CD4-positive, alpha-beta T cell treated with Interleukin-1 beta for 1 hour (primary cell): Measurements from ENCODE around the gene FNTB.
A peak's percentile ranks its signal among the peaks of the same experiment; 100 is the strongest.

Source experiments
- DNase-seq, 2 donors: peaks; one replicate each; pipeline ENCODE4 v3.0.0-alpha.2; 2020 to 2022

FNTB gene, protein sequence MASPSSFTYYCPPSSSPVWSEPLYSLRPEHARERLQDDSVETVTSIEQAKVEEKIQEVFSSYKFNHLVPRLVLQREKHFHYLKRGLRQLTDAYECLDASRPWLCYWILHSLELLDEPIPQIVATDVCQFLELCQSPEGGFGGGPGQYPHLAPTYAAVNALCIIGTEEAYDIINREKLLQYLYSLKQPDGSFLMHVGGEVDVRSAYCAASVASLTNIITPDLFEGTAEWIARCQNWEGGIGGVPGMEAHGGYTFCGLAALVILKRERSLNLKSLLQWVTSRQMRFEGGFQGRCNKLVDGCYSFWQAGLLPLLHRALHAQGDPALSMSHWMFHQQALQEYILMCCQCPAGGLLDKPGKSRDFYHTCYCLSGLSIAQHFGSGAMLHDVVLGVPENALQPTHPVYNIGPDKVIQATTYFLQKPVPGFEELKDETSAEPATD

DNA sequence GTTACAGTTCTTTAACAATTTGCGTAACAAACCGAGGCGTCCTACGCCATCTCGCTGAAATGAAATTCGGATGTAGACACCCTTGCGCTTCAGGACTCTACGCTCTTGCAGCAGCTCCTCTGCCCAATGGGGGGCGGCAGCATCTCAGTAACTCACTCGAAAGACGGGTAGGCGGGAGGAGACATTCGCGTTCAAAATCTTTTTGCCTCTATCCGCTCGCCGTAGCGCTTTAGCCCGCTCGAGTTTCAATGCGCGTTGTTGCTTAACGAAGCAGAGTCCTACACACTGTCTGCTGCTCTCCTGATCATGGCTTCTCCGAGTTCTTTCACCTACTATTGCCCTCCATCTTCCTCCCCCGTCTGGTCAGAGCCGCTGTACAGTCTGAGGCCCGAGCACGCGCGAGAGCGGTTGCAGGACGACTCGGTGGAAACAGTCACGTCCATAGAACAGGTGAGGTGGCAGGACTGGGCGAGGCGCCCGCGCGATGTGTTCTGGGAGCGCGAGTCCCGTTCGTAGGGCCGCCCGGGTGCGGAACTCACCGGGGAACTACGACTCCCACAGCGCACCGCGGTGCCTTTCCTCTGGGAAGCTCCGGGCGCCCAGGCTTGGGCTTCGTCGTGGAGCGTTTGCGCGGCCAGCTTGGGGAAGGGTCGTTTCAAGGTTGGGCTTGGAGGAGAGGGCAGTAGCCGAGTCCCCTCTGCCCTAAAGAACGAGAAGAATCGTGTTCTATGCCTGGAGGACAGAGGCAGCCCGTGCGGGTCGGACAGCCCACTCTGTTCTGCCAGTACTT, at the start of gene FNTB:
FNTB (plus strand) TSS at position 248 of the 790 bp plus-strand sequence; CDS start at position 307, 59 bp downstream.
- peak; percentile 93 to 94 for DNase-seq

DNA sequence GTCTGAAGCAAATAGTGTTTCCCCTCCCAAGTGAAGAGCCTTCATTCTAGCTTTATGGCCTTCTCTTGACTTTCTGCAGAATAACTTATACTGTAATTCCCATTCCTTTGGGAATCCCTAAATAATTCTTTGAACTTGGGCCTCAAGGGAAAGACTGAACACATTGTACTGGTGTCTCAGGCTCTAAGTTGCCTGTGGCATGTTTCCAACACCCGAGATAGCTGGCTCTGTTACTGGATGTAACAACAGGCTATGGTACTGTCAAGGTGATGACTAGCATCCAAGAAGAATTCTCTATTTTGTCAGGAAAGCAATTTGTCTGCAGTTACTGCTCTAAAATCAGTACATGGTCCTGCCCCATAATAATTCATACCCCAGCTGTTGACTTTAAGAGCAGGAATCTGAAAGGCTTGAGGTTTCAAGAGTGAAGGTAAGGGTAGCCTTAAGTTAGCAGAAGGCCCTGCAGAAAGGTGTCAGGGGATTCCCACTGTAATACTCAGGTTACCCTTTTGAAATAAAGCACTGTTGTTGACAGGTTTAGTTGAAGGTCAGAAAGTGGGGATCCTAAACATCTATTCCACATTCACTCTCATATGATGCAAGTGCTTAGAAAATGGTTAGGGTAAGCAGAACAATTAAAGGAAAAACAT, 49.4 kb upstream of the FNTB start:
- DNase-seq, result no peak

DNA sequence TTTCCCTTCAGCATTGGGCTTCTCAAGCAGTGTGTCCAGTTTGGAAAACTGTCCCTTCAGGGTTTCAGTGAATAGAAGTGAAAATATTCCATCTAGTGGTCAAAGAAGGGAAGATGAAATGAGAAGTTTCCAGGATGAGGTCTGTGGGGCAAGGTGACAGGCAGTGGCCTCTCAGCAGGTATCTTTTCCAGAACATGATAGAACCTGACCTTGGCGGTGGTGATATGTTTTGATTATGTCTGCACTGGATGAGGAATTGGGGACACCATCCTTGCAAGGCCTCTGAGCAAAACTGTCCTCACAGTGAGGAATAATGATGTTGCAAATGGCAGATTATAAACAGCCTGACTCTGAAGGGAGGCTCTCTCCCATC, 48.9 kb upstream of the FNTB start:
- DNase-seq, result no peak

DNA sequence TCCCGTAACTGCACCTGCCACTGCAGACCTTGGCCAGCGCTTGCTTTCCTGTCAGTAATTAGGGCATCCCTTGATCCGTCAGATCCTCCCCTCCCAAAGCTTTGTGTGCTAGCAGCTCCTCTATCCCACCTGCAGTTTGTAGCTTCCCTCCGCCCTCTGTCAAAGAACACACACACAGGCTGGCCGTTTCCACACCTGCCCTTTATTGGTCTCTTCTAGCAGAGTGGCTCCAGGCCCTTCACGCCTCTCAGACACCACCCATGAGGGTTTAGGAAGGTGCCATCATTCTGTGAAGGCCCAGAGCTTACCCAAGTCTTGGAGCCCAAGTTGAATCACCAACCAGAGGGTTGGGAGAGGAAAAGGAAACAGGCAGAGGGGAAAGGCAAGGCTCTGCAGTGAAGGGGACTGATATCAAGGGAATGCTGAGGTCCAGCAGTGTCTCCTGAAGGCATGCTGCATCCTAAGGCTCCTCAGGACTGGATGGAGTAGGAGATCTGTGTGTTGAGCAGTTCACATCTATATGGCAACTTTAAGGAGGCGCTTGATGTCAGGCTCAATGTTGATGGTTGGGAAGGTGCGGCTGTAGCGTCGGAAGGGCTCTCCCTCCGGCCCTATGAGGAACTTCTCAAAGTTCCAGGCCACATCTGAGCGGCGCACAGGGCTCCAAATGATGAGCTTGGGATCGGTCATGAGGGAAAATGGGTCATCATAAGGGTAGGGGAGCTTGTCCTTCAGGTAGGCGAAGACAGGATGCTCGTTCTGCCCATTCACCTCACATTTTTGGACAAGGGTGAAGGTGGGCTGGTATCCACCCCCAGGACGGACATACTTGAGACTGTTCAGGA, 47.5 kb upstream of the FNTB start:
- no peak for DNase-seq

DNA sequence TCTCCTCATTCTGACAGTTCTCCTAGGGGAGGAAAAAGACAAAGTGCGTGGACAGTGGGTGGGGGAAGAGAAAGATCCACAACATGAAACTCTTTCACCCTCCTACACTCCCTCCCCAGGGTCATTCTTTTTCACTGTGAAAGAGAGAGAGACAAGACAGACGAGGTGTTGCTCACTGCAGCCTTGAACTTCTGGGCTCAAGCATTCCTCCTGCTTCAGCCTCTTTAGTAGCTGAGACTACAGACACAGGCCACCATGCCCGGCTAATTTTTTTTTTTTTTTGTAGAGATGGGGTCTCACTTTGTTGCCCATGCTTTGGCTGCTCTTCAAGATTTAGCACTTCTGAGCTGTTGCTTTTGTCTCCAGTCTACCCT, 46.9 kb upstream of the FNTB start:
- no peak for DNase-seq

DNA sequence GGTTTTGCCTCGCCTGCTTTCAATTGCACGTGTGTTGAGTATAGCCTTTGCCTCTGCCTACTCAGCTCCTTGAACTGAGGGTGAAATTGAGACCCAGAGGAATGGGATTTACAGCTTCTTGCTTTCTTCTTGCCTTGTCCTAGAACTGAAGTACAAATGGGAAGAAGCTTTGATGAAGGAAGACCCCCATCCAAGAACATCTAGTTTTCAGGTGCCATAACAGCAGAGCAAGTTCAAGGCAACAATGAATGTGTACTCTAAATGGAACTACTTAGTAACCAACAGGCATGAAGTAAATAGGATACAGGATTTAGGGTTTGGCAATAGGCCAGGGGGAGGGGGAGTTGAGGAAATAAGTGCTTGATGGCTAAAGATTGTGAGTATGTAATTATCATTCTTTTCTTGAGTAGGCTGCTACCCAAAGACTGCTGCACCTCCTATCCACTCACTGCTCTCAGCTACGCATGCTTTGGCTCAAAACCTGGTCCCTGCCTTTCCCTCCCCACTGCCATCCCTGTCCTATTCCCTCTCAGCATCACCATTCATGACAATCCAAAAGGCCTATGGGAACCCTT, 46.3 kb upstream of the FNTB start:
- DNase-seq, result no peak

DNA sequence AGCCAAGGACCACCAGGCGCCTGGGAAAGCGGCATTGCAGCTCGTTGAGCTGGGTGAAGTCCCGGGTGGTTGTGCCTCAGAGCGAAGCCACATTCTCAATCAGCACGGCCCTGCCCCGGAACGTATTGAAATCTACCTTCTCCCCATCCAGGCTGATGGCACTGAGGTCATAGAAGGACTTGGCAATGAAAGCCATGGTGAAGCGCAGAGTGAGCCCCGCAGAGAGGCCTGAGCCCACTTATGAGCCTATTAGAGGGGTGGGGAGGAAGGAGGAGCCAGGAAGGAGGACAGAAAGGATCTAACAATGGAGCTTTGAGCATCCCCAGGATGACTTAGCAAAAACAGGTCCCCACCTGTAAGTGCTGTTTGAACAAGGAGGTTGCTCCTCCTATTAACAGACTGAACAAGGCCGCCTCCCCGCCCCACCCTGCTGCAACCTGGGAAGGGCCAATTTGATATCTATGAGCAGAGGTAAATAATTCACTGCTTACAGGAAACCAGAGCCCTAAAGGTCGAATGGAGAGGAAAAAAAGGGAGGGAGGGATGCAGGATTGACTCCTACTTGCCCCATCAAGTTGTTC, 44.1 kb upstream of the FNTB start, which contains the start of gene GPX2:
GPX2 (minus strand) TSS at position 215 of the 581 bp plus-strand sequence; CDS start at position 196, 19 bp downstream.
- no peak for DNase-seq

DNA sequence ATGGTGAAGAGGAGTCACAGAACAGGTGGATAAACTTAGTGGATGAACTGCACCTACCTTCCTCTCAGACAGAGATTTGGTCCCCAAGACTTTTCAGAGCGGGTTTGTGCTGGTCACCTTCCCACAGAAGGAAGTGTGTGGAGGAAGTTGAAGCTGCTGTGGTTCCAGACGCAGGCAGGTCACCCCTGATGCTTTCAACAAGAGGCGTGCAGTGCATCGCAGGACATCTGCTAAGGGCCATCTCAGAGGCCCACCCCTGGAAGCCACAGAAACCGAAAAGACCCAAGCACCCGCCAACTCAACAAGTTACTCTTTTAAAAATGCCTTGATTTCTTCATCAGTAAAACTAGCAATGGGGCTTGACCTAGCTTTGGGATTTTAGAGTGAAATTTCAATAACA, 43.1 kb upstream of the FNTB start:
- no peak for DNase-seq

DNA sequence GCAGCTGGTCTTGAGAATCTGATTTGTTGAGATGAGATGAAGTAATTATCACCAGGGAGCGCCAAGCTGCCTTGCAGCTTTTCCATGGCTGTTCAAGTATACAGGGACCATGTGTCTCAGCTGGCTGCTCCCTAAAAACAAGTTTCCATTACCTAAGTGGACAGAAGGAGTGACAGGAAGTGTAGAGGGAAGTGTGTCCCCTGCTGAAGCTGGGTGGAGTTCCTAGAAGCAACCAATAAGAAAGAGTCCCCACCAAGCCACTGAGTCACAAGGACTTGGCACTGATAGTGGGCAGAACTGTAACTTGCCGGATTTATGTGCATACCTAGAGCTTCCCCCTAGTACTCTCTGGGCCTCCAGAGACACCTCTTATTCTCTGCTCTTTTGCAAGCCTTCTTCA, 42.7 kb upstream of the FNTB start:
- DNase-seq, result no peak

DNA sequence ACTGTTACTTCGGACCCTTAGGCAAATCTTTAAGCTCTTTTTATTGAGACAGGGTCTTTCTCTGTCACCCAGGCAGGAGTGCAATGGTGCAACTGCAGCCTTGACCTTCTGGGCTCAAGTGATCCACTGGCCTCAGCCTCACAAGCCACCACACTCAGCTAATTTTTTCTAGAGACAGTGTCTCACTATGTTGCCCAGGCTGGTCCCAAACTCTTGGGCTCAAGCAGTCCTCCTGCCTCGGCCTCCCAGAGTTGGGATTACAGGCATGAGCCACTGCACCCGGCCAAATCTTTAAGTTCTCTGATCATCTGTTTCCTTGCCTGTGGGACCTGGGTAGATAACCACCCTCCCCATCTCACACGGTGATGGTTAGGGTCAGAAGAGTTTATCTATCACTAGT, 41.8 kb upstream of the FNTB start:
- no peak for DNase-seq

DNA sequence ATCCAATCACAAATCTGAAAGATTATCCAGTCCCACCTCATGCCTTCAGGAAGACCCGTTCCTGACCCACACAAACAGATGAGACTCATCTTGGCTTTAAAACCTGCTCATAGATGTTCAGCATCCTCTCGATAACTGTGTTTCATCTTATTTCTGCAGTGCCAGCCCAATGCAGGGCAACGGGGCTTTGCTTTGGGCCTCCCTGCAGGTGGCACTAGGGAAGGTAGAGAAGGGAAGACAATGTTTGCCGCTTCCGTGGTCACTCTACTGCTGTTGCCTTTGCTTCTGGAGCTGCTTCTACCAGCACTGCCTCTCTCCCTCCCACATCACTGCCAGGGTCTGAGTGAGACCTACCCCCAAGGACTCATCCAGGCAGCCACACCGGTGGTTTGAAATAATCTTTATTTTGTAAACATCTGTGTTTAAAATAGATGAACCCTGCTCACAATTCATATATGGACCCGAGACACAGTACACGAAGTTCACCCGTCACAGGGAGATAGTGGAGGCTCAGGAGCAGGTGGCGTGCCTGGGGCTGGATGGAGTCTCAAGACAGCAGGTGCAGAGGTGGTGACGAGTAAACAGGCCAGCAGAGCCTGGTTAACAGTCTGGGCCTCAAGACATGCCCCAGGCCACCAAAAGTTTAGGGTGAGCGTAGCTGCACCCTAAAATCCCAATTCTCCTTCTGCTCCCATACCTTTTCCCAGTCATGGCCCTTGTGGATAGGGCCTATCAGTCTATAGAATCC, 41.1 kb upstream of the FNTB start:
- no peak for DNase-seq

DNA sequence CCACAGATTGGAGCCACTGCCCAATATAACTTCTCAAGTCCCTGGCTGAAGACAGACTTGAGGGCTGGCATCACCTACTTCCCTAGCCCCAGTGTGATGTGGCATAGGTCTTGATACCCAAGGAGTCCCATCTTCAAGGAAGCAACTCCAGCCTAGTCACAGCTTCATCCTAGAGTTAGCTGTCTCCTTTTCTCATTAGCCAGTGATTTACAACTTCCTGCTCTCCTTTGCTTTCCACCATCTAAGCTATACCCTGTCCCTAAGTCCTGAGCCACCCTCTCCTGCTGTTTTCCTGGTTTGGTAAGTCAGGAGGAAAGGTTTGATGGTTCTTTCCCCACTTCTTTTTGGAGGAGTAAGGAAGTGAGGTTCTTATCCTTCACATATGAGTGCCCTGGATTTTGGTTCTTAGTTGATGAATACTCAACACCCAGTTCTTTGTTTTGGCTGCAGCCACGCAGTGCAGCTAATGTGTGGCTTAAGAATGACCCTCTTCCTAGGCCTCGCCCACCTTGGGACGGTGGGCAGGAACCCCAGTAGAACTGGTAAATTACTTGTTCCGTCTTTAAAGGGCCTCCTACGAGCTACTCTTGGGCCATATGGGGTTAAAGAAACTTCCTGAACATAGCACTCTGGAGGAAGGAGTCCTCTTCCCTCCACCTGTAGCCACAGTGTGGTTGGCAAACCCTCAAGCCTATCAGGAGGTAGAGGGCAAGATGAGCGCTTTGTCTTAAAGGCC, 40.2 kb upstream of the FNTB start:
- DNase-seq, result no peak

DNA sequence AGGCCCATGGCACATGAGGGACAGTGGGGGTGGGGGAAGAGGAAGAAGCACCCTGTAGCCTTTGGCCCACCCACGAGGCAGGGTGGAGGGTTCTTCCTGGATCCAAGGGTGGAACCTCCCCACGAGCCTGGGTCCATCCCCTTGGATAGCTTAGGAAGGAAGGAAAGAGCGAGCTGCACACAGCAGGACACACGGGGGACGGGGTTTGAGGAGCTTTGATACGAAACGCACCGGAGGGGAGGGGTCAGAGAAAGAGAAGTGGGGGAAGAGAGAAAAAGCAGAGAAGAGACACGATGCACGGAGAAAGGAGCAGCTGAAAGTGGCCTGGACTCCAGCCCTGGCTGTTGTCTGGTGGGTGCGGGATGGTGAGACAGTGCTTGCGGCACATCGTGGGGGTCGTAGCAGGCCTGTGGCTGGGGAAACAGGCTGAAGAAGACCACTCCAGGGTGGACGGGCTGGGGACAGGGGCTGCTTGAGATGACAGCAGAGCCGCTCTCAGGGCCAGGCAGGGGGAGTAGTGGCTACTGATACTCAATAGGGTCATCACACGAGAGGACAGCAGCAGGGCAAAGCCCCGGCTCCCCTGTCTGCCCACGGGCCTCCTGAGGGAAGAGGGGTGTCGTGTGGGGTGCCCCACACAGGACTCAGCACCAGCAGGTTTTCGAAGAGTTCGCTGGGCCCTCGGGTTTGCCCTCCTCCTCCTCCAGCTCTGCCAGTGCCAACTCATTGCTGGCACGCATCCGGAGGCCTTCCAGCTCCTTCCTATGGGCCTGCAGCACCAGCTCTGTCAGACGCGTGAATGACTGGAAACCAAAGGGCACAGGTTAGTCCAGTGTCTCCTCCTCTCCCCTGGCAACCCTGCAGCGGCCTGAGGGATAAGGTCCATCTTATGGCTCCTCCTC, 38.7 kb upstream of the FNTB start:
- DNase-seq, result no peak

DNA sequence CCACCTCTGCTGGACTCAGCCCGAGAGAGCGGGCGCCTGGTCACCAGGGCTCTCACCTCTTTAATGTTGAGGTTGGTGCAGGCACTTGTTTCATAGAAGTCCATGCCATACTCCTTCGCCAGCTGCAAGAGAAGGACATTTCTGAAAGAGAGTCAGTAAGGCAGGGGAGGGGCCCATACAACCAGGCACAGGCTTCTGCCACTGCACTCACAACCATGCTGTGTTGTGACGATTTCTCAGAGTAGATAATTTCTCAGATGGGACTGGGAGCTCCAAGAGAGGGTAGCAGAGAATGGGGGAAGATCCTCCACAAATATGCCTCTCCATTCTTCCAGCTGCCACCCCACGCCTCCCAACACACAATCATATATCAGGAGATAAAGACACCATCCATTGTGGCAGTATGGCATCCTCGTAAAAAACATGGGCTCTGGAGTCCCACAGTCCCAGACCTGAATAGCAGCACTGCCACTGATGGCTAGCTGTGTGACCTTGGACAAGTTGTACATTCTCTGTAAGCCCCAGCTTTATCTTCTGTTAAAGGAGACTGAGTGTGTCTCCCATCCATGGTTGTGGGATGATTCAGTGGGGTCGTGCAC, 38.0 kb upstream of the FNTB start:
- DNase-seq, result no peak

DNA sequence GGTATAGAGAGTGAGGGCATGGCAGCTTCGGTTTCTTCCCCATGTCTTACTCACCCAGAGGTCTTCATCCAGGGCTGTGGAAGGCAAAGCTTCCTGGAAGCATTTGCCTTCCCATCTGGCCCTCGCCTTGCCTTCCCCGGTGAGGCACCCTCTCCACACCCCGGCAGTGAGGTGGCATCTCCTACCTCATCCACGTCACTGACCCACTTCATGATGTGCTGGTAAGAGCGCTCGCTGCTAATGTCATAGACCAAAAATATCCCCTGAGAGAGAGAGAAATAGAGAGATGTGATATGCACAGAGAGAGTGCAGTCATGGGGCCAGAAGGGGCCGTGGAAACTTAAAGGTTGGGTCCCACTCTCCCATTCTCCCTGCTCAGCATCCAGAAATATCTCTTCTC, 35.8 kb upstream of the FNTB start:
- DNase-seq, result no peak

DNA sequence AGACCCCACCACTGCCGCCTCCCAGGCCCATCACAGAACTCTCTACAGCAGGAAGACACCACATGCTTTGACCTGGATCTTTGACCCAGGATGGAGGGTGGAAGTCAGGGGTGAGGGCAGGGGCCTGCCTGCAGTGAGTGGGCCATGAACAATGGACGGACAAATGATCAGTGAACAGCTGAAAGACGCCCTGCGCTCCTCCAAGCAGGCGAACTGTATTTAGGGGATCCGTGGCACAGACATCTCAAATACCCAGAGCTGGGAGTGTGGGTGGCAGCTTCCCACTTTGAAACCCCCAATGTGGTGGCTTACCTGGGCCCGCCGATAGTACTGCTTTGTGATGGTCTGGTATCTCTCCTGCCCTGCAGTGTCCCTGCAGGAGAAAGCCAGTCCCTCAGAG, 35.4 kb upstream of the FNTB start:
- DNase-seq, result no peak

DNA sequence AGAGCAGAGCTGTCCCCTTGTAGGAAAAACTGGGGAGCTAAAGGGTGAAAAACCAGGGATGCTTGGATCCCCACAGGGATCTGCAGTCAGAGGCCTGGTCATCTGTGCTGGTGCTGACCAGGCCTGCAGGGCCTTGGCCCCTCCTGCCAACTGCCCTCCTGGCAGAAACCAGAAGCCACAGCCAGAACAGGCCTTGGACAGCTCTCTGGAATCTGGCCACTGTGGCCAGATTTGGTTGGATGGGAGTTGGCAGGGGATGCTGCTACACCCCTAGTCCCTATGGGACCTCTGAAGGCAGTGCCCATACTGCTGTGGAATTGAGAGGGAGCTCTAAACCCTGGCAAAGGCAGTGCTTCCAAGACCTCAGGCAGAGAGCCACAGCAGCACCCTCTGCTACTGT, 35.0 kb upstream of the FNTB start:
- DNase-seq, result no peak

DNA sequence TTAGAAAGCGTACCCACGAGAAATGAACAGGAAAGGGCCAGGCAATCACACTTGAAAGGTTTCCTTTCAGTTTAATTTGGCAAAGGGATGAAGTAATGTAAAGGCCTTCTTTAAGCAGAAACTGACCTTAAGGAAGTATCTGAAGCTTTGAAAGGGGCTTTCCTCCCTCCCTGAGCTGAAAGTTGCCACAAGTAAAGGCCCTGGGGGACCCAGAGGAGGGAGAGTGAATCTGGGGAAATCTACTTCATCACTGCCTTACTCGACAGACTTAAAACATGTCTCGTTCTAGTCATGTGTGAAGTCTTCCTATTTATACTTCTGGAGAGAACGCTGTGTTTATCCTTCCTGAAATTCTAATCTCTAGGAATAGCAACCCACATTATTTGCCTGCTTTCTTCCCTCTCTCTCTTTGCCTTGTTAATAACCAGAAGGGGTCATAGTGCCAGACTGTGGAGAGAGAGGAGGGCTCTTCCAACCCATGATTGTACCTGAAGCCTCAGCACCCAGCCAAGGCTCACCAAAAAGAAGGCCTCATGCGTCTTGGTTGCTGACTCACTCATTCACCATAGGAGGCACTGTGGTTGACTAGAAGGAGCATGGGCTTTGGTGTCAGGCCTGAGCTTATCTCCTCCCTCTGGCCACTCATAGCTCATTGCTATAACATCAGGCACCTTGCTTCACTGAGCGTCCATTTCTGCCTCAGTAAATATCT, 33.9 kb upstream of the FNTB start:
- DNase-seq, result no peak
